ENCODE results near the gene RCVRN.

- TF ChIP-seq ELK4 (IDR thresholded peaks at IDR 0.05; ENCODE audit: borderline replicate concordance, low read depth, low read length) (no peak), ZBTB8A (tag by site-specific recombination; IDR thresholded peaks at IDR 0.05) (no peak), CTCF (tag by site-specific recombination; IDR thresholded peaks at IDR 0.05) (no peak), BCL11A (tag by site-specific recombination; IDR thresholded peaks at IDR 0.05; ENCODE audit: low read depth) (no peak), MYNN (tag by site-specific recombination; IDR thresholded peaks at IDR 0.05; ENCODE audit: borderline replicate concordance) (no peak), ZNF837 (tag by site-specific recombination; IDR thresholded peaks at IDR 0.05) (no peak), TSHZ1 (tag by site-specific recombination; IDR thresholded peaks at IDR 0.05; ENCODE audit: borderline replicate concordance) (no peak), ZFP3 (tag by site-specific recombination; IDR thresholded peaks at IDR 0.05; ENCODE audit: low read depth) (no peak), ZNF777 (tag by site-specific recombination; IDR thresholded peaks at IDR 0.05; ENCODE audit: borderline replicate concordance) (no peak), ZNF274 (IDR thresholded peaks at IDR 0.05; ENCODE audit: low read length) (no peak), ZNF274 (tag by site-specific recombination; IDR thresholded peaks at IDR 0.05; ENCODE audit: borderline replicate concordance) (no peak)
Measured at GRCh38 chr17:9942885-9943284, 37.8 kb upstream of the RCVRN start.
